Liver (tissue), 9 donors: Measurements from ENCODE around the gene DPEP2. TPM values are rescaled to one million over a fixed set of nuclear protein-coding genes. Genes with fewer than 3 reads are reported as not detected.
"Not testable (repeated sequence)": the region's sequence is repeated elsewhere in the genome, so short reads cannot be mapped to it uniquely, and the experiment has no call there.

Experiments used
- DNase-seq: peaks from one replicate; pipeline ENCODE4 v3.0.0-alpha.2; 2017; ENCODE audit warnings: low spot score
- H3K27ac ChIP-seq, 2 donors: one replicate each; pipeline ENCODE4 v1.7.0; 2013; ENCODE audit warnings: inconsistent platforms in 2 of 2, low read length in 2 of 2, control low read depth in 1 of 2, low read depth in 1 of 2, mild to moderate bottlenecking in 1 of 2
- H3K27me3 ChIP-seq, 4 donors: one replicate each; pipeline versions ENCODE4 v1.6.1 to v1.7.0; 2013; ENCODE audit warnings: low read length in 3 of 4, inconsistent platforms in 1 of 4, mild to moderate bottlenecking in 1 of 4, moderate library complexity in 1 of 4; ENCODE audit not compliant: control insufficient read depth in 4 of 4, insufficient read depth in 4 of 4
- H3K36me3 ChIP-seq, 4 donors: one replicate each; pipeline versions ENCODE4 v1.6.1 to v1.7.0; 2013; ENCODE audit warnings: low read length in 3 of 4, mild to moderate bottlenecking in 3 of 4, low read depth in 1 of 4, moderate library complexity in 1 of 4; ENCODE audit not compliant: control insufficient read depth in 4 of 4, insufficient read depth in 3 of 4
- H3K4me1 ChIP-seq, 4 donors: one replicate each; pipeline versions ENCODE4 v1.6.1 to v1.7.0; 2013; ENCODE audit warnings: low read length in 3 of 4, mild to moderate bottlenecking in 3 of 4, moderate library complexity in 1 of 4; ENCODE audit not compliant: control insufficient read depth in 4 of 4, insufficient read depth in 4 of 4
- H3K4me3 ChIP-seq, 3 donors: one replicate each; pipeline versions ENCODE4 v1.6.1 to v1.7.0; 2013; ENCODE audit warnings: low read length in 3 of 3, control low read depth in 1 of 3, low read depth in 1 of 3, mild to moderate bottlenecking in 1 of 3
- H3K9ac ChIP-seq, 2 donors: one replicate each; pipeline ENCODE4 v1.7.0; 2013; ENCODE audit warnings: low read length in 2 of 2, mild to moderate bottlenecking in 2 of 2, moderate library complexity in 2 of 2, control low read depth in 1 of 2, low read depth in 1 of 2
- H3K9me3 ChIP-seq, 4 donors: one replicate each; pipeline versions ENCODE4 v1.6.1 to v1.7.0; 2013; ENCODE audit warnings: low read length in 3 of 4; ENCODE audit not compliant: control insufficient read depth in 4 of 4
- ATF3 ChIP-seq: IDR thresholded peaks from 2 replicates; pipeline ENCODE4 v1.6.1; 2016; ENCODE audit warnings: antibody characterized with exemption
- EGR1 ChIP-seq, 2 donors: IDR thresholded peaks; 2 replicates each; pipeline ENCODE4 v1.6.1; 2016 to 2018; ENCODE audit warnings: antibody characterized with exemption in 2 of 2, low read depth in 2 of 2
- FOXA1 ChIP-seq: IDR thresholded peaks from 2 replicates; pipeline ENCODE4 v1.6.1; 2016; ENCODE audit warnings: antibody characterized with exemption
- FOXA2 ChIP-seq: IDR thresholded peaks from 2 replicates; pipeline ENCODE4 v1.6.1; 2016; ENCODE audit warnings: antibody characterized with exemption
- GABPA ChIP-seq, 2 donors: IDR thresholded peaks in 1 of 2; conservative IDR thresholded peaks in 1 of 2; 2 replicates each; pipeline ENCODE4 v1.6.1; 2016; ENCODE audit warnings: antibody characterized with exemption in 2 of 2, mild to moderate bottlenecking in 1 of 2, moderate library complexity in 1 of 2
- HNF4A ChIP-seq, 2 donors: conservative IDR thresholded peaks; 2 replicates each; pipeline ENCODE4 v1.6.1; 2016; ENCODE audit warnings: antibody characterized with exemption in 2 of 2, mild to moderate bottlenecking in 2 of 2
- HNF4G ChIP-seq: IDR thresholded peaks from 2 replicates; pipeline ENCODE4 v1.6.1; 2016; ENCODE audit warnings: antibody characterized with exemption
- JUND ChIP-seq, 2 donors: IDR thresholded peaks; 2 replicates each; pipeline ENCODE4 v1.6.1; 2016; ENCODE audit warnings: antibody characterized with exemption in 2 of 2
- NR2F2 ChIP-seq: IDR thresholded peaks from 2 replicates; pipeline ENCODE4 v1.6.1; 2016; ENCODE audit warnings: antibody characterized with exemption
- RAD21 ChIP-seq, 2 donors: IDR thresholded peaks; 2 replicates each; pipeline ENCODE4 v1.6.1; 2016; ENCODE audit warnings: antibody characterized with exemption in 2 of 2, mild to moderate bottlenecking in 2 of 2
- RXRA ChIP-seq, 2 donors: IDR thresholded peaks; 2 replicates each; pipeline ENCODE4 v1.6.1; 2017 to 2018; ENCODE audit warnings: antibody characterized with exemption in 2 of 2, mild to moderate bottlenecking in 1 of 2
- SP1 ChIP-seq: IDR thresholded peaks from 2 replicates; pipeline ENCODE4 v1.6.1; 2018; ENCODE audit warnings: antibody characterized with exemption, mild to moderate bottlenecking
- TAF1 ChIP-seq: conservative IDR thresholded peaks from 2 replicates; pipeline ENCODE4 v1.6.1; 2016; ENCODE audit warnings: antibody characterized with exemption, mild to moderate bottlenecking
- YY1 ChIP-seq: IDR thresholded peaks from 2 replicates; pipeline ENCODE4 v1.6.1; 2016; ENCODE audit warnings: antibody characterized with exemption, mild to moderate bottlenecking
- WGBS: extraction: QIAGEN DNeasy Blood & Tissue Kit; methylation state at CpG from one replicate; pipeline ENCODE4 v1.1.7; 2013; 5-methylcytosine and 5-hydroxymethylcytosine counted together
- polyA plus RNA-seq, 2 donors: library from polyadenylated mRNA; stranded (reverse) in 1 of 2; unstranded in 1 of 2; fragments of 200-250 nt in 1 of 2; fragments of >200 nt in 1 of 2; fragmentation: Nextera tagmentation in 1 of 2; extraction: Ambion mirVana in 1 of 2; gene quantifications; one replicate each; pipeline versions ENCODE4 v1.2.1 to v1.2.3, GENCODE V29; 2013 to 2015
- total RNA-seq, 2 donors: library from RNA; depleted of rRNA; stranded (reverse); fragments of >200 nt; gene quantifications; one replicate each; pipeline ENCODE4 v1.2.3, GENCODE V29; 2014
- TF ChIP-seq, protein P1 (sequence below): fragments of 150-350 bp; IDR thresholded peaks from 2 replicates; pipeline ENCODE4 v1.5.1; 2017; ENCODE audit warnings: improper control_type of control experiment, low read depth, low read length; ENCODE audit not compliant: missing input control
- TF ChIP-seq, protein P2 (sequence below): IDR thresholded peaks from 2 replicates; pipeline ENCODE4 v1.6.1; 2016; ENCODE audit warnings: antibody characterized with exemption
- TF ChIP-seq, protein P3 (sequence below): IDR thresholded peaks from 2 replicates; pipeline ENCODE4 v1.6.1; 2016; ENCODE audit warnings: antibody characterized with exemption
- TF ChIP-seq, protein P4 (sequence below): IDR thresholded peaks from 2 replicates; pipeline ENCODE4 v1.6.1; 2016; ENCODE audit warnings: antibody characterized with exemption, mild to moderate bottlenecking
- donor health status: healthy.
- donor health status: healthy.
- donor health status: healthy.
- donor health status: healthy.
- donor health status: healthy.

DPEP2 gene
- total and polyA plus RNA-seq, 4 donors = 1.4 to 2.4 (median 1.9) TPM

- no peak overlapping the region for H3K27ac ChIP-seq
- 95% methylated on average over 2 of the region's 2 CpGs for WGBS
- no peak for DNase-seq
Observed at GRCh38 chr16:68031951-68032350, 32.7 kb upstream of the DPEP2 start.

DNA sequence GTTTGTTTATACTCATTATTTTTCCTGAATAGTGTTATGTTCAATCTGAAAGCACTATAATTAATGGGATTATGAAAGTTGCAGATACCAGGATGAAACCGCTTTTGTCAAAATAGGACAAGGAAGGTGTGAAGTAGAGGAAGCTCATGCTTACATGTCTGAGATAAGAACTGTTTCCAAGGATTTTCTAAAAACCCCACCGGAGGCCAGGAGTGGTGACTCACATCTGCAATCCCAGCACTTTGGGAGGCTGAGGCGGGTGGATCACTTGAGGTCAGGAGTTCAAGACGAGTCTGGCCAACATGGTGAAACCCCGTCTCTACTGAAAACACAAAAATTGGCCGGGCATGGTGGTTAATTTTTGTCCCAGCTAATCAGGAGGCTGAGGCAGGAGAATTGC is 30.8 kb upstream of the DPEP2 start:
- not testable (repeated sequence) for DNase-seq, H3K27me3 ChIP-seq, H3K4me3 ChIP-seq, H3K27ac ChIP-seq, H3K9me3 ChIP-seq, H3K36me3 ChIP-seq, H3K4me1 ChIP-seq, H3K9ac ChIP-seq
- WGBS = 82% methylated on average over 6 of the region's 6 CpGs

More at GRCh38 chr16:68031951-68032350, 32.7 kb upstream of the DPEP2 start:
- Histone ChIP-seq H3K36me3 (peaks cover 0 to 3% (median 1%) of the 10 kb centered on the region in 4 donors), H3K4me3 (no peak overlapping the region), H3K4me1 (no peaks in the 10 kb centered on the region), H3K27me3 (no peaks in the 10 kb centered on the region), H3K9ac (no peak overlapping the region), H3K9me3 (no peaks in the 10 kb centered on the region)
- no peak for TF ChIP-seq RAD21 (IDR thresholded peaks at IDR 0.05)
- no peak for TF ChIP-seq YY1
- no peak for TF ChIP-seq RXRA (IDR thresholded peaks at IDR 0.05)
- no peak for TF ChIP-seq EGR1 (IDR thresholded peaks at IDR 0.05; ENCODE audit: low read depth in 2 of 2)
- TF ChIP-seq GABPA (IDR thresholded peaks at IDR 0.05 in 1 of 2, conservative IDR thresholded peaks at IDR 0.05 in 1 of 2) = no peak
- no peak for TF ChIP-seq NR2F2
- TF ChIP-seq, protein P1, sequence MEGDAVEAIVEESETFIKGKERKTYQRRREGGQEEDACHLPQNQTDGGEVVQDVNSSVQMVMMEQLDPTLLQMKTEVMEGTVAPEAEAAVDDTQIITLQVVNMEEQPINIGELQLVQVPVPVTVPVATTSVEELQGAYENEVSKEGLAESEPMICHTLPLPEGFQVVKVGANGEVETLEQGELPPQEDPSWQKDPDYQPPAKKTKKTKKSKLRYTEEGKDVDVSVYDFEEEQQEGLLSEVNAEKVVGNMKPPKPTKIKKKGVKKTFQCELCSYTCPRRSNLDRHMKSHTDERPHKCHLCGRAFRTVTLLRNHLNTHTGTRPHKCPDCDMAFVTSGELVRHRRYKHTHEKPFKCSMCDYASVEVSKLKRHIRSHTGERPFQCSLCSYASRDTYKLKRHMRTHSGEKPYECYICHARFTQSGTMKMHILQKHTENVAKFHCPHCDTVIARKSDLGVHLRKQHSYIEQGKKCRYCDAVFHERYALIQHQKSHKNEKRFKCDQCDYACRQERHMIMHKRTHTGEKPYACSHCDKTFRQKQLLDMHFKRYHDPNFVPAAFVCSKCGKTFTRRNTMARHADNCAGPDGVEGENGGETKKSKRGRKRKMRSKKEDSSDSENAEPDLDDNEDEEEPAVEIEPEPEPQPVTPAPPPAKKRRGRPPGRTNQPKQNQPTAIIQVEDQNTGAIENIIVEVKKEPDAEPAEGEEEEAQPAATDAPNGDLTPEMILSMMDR = no peak
- no peak for TF ChIP-seq FOXA2
- TF ChIP-seq, protein P2, sequence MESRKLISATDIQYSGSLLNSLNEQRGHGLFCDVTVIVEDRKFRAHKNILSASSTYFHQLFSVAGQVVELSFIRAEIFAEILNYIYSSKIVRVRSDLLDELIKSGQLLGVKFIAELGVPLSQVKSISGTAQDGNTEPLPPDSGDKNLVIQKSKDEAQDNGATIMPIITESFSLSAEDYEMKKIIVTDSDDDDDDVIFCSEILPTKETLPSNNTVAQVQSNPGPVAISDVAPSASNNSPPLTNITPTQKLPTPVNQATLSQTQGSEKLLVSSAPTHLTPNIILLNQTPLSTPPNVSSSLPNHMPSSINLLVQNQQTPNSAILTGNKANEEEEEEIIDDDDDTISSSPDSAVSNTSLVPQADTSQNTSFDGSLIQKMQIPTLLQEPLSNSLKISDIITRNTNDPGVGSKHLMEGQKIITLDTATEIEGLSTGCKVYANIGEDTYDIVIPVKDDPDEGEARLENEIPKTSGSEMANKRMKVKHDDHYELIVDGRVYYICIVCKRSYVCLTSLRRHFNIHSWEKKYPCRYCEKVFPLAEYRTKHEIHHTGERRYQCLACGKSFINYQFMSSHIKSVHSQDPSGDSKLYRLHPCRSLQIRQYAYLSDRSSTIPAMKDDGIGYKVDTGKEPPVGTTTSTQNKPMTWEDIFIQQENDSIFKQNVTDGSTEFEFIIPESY = no peak
- TF ChIP-seq SP1 = no peak
- TF ChIP-seq, protein P3, sequence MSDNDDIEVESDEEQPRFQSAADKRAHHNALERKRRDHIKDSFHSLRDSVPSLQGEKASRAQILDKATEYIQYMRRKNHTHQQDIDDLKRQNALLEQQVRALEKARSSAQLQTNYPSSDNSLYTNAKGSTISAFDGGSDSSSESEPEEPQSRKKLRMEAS = no peak
- TF ChIP-seq, protein P4, sequence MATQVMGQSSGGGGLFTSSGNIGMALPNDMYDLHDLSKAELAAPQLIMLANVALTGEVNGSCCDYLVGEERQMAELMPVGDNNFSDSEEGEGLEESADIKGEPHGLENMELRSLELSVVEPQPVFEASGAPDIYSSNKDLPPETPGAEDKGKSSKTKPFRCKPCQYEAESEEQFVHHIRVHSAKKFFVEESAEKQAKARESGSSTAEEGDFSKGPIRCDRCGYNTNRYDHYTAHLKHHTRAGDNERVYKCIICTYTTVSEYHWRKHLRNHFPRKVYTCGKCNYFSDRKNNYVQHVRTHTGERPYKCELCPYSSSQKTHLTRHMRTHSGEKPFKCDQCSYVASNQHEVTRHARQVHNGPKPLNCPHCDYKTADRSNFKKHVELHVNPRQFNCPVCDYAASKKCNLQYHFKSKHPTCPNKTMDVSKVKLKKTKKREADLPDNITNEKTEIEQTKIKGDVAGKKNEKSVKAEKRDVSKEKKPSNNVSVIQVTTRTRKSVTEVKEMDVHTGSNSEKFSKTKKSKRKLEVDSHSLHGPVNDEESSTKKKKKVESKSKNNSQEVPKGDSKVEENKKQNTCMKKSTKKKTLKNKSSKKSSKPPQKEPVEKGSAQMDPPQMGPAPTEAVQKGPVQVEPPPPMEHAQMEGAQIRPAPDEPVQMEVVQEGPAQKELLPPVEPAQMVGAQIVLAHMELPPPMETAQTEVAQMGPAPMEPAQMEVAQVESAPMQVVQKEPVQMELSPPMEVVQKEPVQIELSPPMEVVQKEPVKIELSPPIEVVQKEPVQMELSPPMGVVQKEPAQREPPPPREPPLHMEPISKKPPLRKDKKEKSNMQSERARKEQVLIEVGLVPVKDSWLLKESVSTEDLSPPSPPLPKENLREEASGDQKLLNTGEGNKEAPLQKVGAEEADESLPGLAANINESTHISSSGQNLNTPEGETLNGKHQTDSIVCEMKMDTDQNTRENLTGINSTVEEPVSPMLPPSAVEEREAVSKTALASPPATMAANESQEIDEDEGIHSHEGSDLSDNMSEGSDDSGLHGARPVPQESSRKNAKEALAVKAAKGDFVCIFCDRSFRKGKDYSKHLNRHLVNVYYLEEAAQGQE = no peak
- TF ChIP-seq JUND (IDR thresholded peaks at IDR 0.05) = no peak
- TF ChIP-seq HNF4A (conservative IDR thresholded peaks at IDR 0.05) = no peak
- TF ChIP-seq FOXA1 = no peak
- TF ChIP-seq TAF1 = no peak
- TF ChIP-seq HNF4G = no peak
- TF ChIP-seq ATF3 = no peak
